HEK293T (cell line): ENCODE data around the gene STRAP.

Experiments
- BHLHE40 ChIP-seq: fragments of 450-650 bp; IDR thresholded peaks from 2 replicates; pipeline ENCODE4 v1.6.1; 2016; ENCODE audit warnings: mild to moderate bottlenecking, moderate library complexity, borderline replicate concordance
- FOXA1 ChIP-seq: fragments of 450-650 bp; IDR thresholded peaks from 2 replicates; pipeline ENCODE4 v1.6.1; 2016; ENCODE audit warnings: mild to moderate bottlenecking
- HDGF ChIP-seq: fragments of 450-650 bp; IDR thresholded peaks from 2 replicates; pipeline ENCODE4 v1.6.1; 2017; ENCODE audit warnings: antibody characterized with exemption, borderline replicate concordance
- LEF1 ChIP-seq: fragments of 450-650 bp; IDR thresholded peaks from 2 replicates; pipeline ENCODE4 v1.6.1; 2017; ENCODE audit warnings: mild to moderate bottlenecking, borderline replicate concordance
- SP1 ChIP-seq: fragments of 450-650 bp; IDR thresholded peaks from 2 replicates; pipeline ENCODE4 v1.6.1; 2017
- SUZ12 ChIP-seq: fragments of 450-650 bp; IDR thresholded peaks from 2 replicates; pipeline ENCODE4 v1.6.1; 2016; ENCODE audit warnings: mild to moderate bottlenecking
- ZNF384 ChIP-seq: fragments of 450-650 bp; IDR thresholded peaks from 2 replicates; pipeline ENCODE4 v1.6.1; 2016
- TF ChIP-seq, protein P1 (sequence below): fragments of 450-650 bp; IDR thresholded peaks from 2 replicates; pipeline ENCODE4 v1.6.1; 2016

- TF ChIP-seq SP1 (no peak), LEF1 (no peak), ZNF384 (no peak), SUZ12 (no peak), FOXA1 (no peak), BHLHE40 (no peak), HDGF (no peak)
- TF ChIP-seq, protein P1, sequence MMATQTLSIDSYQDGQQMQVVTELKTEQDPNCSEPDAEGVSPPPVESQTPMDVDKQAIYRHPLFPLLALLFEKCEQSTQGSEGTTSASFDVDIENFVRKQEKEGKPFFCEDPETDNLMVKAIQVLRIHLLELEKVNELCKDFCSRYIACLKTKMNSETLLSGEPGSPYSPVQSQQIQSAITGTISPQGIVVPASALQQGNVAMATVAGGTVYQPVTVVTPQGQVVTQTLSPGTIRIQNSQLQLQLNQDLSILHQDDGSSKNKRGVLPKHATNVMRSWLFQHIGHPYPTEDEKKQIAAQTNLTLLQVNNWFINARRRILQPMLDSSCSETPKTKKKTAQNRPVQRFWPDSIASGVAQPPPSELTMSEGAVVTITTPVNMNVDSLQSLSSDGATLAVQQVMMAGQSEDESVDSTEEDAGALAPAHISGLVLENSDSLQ, result no peak
Measured at GRCh38 chr12:15846887-15847286, 35.3 kb upstream of the STRAP start.
